Measurements from ENCODE around the gene RPS14. TPM values are rescaled to one million over a fixed set of nuclear protein-coding genes. Genes with fewer than 3 reads are reported as not detected.

RPS14 gene
- total and polyA plus RNA-seq, 2 of the 8 experiments (the other 6 are each of a cell fraction or from before 2014, with no cell fraction given), result 2,548 to 6,423 TPM

- no peak overlapping the region for H3K23ac ChIP-seq (ENCODE audit: insufficient read length)
- H3K4me3 ChIP-seq (ENCODE audit: extremely low read depth in 1 of 4, insufficient read depth in 2 of 4, low read depth in 3 of 4, low read length in 4 of 4), result no peak overlapping the region
- ChIA-PET POLR2A (ENCODE audit: partially characterized antibody) (interaction anchor here (1.1 to 19.1 kb wide), 3 partner anchors 12 to 40 kb away, joined by 3 to 455 read pairs (median 31); partner anchors contain the start of gene TCOF1), CTCF (ENCODE audit: partially characterized antibody) (interaction anchor here (0.9 to 16.9 kb wide), 7 partner anchors 12 to 56 kb away, joined by 4 to 274 read pairs (median 6); no protein-coding TSS in a partner anchor)
- H3K9ac ChIP-seq (replicated peaks in 1 of 4; ENCODE audit: extremely low read depth in 1 of 4, low read depth in 3 of 4, low read length in 3 of 4), result no peak overlapping the region; a peak in 2 of 7 replicates
- WGBS, 2 experiments (ENCODE audit: extremely low coverage in 1 of 2, insufficient coverage in 1 of 2, insufficient read length in 1 of 2, insufficient replicate concordance in 2 of 2, low coverage in 1 of 2, low lambda C conversion rate in 2 of 2, missing lambda C conversion rate in 1 of 2), result 84% methylated on average over 3 of the region's 3 CpGs; no CpG with 5 or more reads in 1 of the 2 experiments
- H3K18ac ChIP-seq (ENCODE audit: extremely low read depth, low read length), result no peak overlapping the region
- H4K8ac ChIP-seq (ENCODE audit: extremely low read depth, insufficient read depth, low read length), result no peak overlapping the region
- no peak overlapping the region for H3K4ac ChIP-seq (replicated peaks; ENCODE audit: insufficient read length, low read depth, low read length)
- peaks cover 64 to 94% (median 88%) of the 10 kb centered on the region in 4 experiments for H3K36me3 ChIP-seq (ENCODE audit: control insufficient read depth in 2 of 4, insufficient read depth in 4 of 4, low read length in 3 of 4)
- no peak overlapping the region for H2AK5ac ChIP-seq (ENCODE audit: low read depth, low read length)
- no peak overlapping the region for H2BK12ac ChIP-seq (ENCODE audit: low read depth, low read length)
- no peaks in the 10 kb centered on the region for H3K79me2 ChIP-seq (ENCODE audit: control insufficient read depth in 1 of 2, insufficient read depth in 2 of 2, low read length in 2 of 2)
- H3K23me2 ChIP-seq (ENCODE audit: low read depth, low read length), result no peaks in the 10 kb centered on the region
- peaks cover 0 to 3% of the 10 kb centered on the region in 2 experiments for H4K20me1 ChIP-seq (replicated peaks in 1 of 2; ENCODE audit: control insufficient read depth in 1 of 2, insufficient read depth in 2 of 2, low read length in 2 of 2)
- no peak for TF ChIP-seq SIN3A (conservative IDR thresholded peaks at IDR 0.05 in 1 of 2, IDR thresholded peaks at IDR 0.05 in 1 of 2; ENCODE audit: low read depth in 1 of 2, low read length in 2 of 2)
- no peak for TF ChIP-seq CHD1 (IDR thresholded peaks at IDR 0.05; ENCODE audit: low read depth, low read length)
- no peak for TF ChIP-seq CBX8 (IDR thresholded peaks at IDR 0.05; ENCODE audit: borderline replicate concordance, low read depth, low read length)
- TF ChIP-seq TBP (IDR thresholded peaks at IDR 0.05; ENCODE audit: low read depth, low read length), result no peak
- TF ChIP-seq CTBP2 (IDR thresholded peaks at IDR 0.05; ENCODE audit: borderline replicate concordance, insufficient read depth, insufficient read length, low read length), result no peak
- no peak for TF ChIP-seq POLR2A (IDR thresholded peaks at IDR 0.05; ENCODE audit: control extremely low read depth in 1 of 2, low read depth in 2 of 2, low read length in 2 of 2)
- no peak for TF ChIP-seq EGR1 (IDR thresholded peaks at IDR 0.05; ENCODE audit: borderline replicate concordance, low read depth, low read length)
- no peak for TF ChIP-seq EZH2 (IDR thresholded peaks at IDR 0.05; ENCODE audit: low read depth, low read length, severe bottlenecking)
- TF ChIP-seq E2F6 (IDR thresholded peaks at IDR 0.05), result no peak
- no peak for TF ChIP-seq HDAC6 (IDR thresholded peaks at IDR 0.05; ENCODE audit: low read depth, low read length)
- no peak for TF ChIP-seq RBBP5 (IDR thresholded peaks at IDR 0.05; ENCODE audit: borderline replicate concordance, low read depth, low read length)
- TF ChIP-seq POU5F1 (IDR thresholded peaks at IDR 0.05; ENCODE audit: low read depth, low read length), result no peak
- FAIRE-seq, result no peak
- DNase-seq (ENCODE audit: low read depth in 1 of 2, low spot score in 2 of 2), result no peak
- no peak overlapping the region for H4K91ac ChIP-seq (replicated peaks; ENCODE audit: insufficient read length, low read length)
- no peak overlapping the region for H4K5ac ChIP-seq (ENCODE audit: insufficient read length, low read depth, low read length)
- no peaks in the 10 kb centered on the region for H3K4me1 ChIP-seq (replicated peaks in 1 of 4; ENCODE audit: control insufficient read depth in 3 of 4, insufficient read depth in 4 of 4, low read length in 3 of 4)
- no peak overlapping the region for H2BK120ac ChIP-seq (replicated peaks; ENCODE audit: low read depth, low read length)
- no peaks in the 10 kb centered on the region for H3K9me3 ChIP-seq (ENCODE audit: insufficient read depth in 2 of 2, low read depth in 1 of 2, low read length in 1 of 2)
- H2AFZ ChIP-seq (ENCODE audit: low read length), result no peak overlapping the region
- no peak overlapping the region for H2BK5ac ChIP-seq (ENCODE audit: low read depth, low read length)
- H3K27me3 ChIP-seq (replicated peaks in 1 of 4; ENCODE audit: control insufficient read depth in 3 of 4, extremely low read depth in 1 of 4, insufficient read depth in 3 of 4, low read length in 3 of 4), result no peaks in the 10 kb centered on the region
- H2BK20ac ChIP-seq (ENCODE audit: low read length), result no peak overlapping the region
- H3K4me2 ChIP-seq (ENCODE audit: insufficient read depth in 1 of 2, low read depth in 2 of 2, low read length in 2 of 2), result no peak overlapping the region
- H3K27ac ChIP-seq (ENCODE audit: low read depth, low read length), result no peak overlapping the region
- H2BK15ac ChIP-seq (ENCODE audit: low read length), result no peak overlapping the region
- no peaks in the 10 kb centered on the region for H3K79me1 ChIP-seq (ENCODE audit: low read depth, low read length)
- H3K56ac ChIP-seq (replicated peaks; ENCODE audit: insufficient read length, low read depth, low read length), result no peak overlapping the region
- H3K14ac ChIP-seq (ENCODE audit: insufficient read length), result no peak overlapping the region
Measured at GRCh38 chr5:150394131-150394530, 55.4 kb downstream of the RPS14 start.
